Smooth muscle cell (in vitro differentiated cells): Measurements from ENCODE around the gene KATNA1. TPM values are rescaled to one million over a fixed set of nuclear protein-coding genes. Genes with fewer than 3 reads are reported as not detected.

Experiments used
- DNase-seq: peaks from one replicate; lab custom pipeline; 2025; ENCODE audit not compliant: unreplicated experiment; lab: John Stamatoyannopoulos, UW
- H2AFZ ChIP-seq: fragments of 200-600 bp; sonication (generic); 2 replicates; pipeline ENCODE4 v1.6.0; 2016; ENCODE audit warnings: antibody characterized with exemption, low read depth, mild to moderate bottlenecking
- H3F3A ChIP-seq: fragments of 200-600 bp; sonication (generic); 2 replicates; pipeline ENCODE4 v1.6.0; 2017; ENCODE audit warnings: antibody characterized with exemption, low read depth
- H3K27ac ChIP-seq: fragments of 200-600 bp; sonication (generic); 2 replicates; pipeline ENCODE4 v1.5.1; 2016; ENCODE audit warnings: low read depth, mild to moderate bottlenecking
- H3K27me3 ChIP-seq: fragments of 200-600 bp; sonication (generic); 2 replicates; pipeline ENCODE4 v1.6.1; 2016; ENCODE audit warnings: low read depth, mild to moderate bottlenecking
- H3K36me3 ChIP-seq: fragments of 200-600 bp; sonication (generic); 2 replicates; pipeline ENCODE4 v1.5.1; 2016; ENCODE audit warnings: low read depth
- H3K4me1 ChIP-seq: fragments of 200-600 bp; sonication (generic); 2 replicates; pipeline ENCODE4 v1.5.1; 2016; ENCODE audit warnings: low read depth
- H3K4me2 ChIP-seq: fragments of 200-600 bp; sonication (generic); 2 replicates; pipeline ENCODE4 v1.6.0; 2016; ENCODE audit warnings: mild to moderate bottlenecking
- H3K4me3 ChIP-seq: fragments of 200-600 bp; sonication (generic); 2 replicates; pipeline ENCODE4 v1.5.1; 2016; ENCODE audit warnings: mild to moderate bottlenecking
- H3K79me2 ChIP-seq: fragments of 200-600 bp; sonication (generic); 2 replicates; pipeline ENCODE4 v1.6.0; 2016; ENCODE audit warnings: low read depth, mild to moderate bottlenecking
- H3K9ac ChIP-seq: fragments of 200-600 bp; sonication (generic); 2 replicates; pipeline ENCODE4 v1.6.0; 2016; ENCODE audit warnings: low read depth
- H3K9me3 ChIP-seq: fragments of 200-600 bp; sonication (generic); replicated peaks from 2 replicates; pipeline ENCODE4 v1.5.1; 2016; ENCODE audit warnings: low read depth
- H4K20me1 ChIP-seq: fragments of 200-600 bp; sonication (generic); 2 replicates; pipeline ENCODE4 v1.6.0; 2016; ENCODE audit warnings: low read depth
- CTCF ChIP-seq: fragments of 200-600 bp; sonication (generic); IDR thresholded peaks from 2 replicates; pipeline ENCODE4 v1.5.1; 2017; ENCODE audit warnings: borderline replicate concordance, mild to moderate bottlenecking, antibody characterized with exemption; ENCODE audit not compliant: insufficient read depth, poor library complexity, severe bottlenecking
- WGBS: methylation state at CpG from one replicate; pipeline ENCODE4 v1.1.7; 2016; ENCODE audit warnings: low lambda C conversion rate; 5-methylcytosine and 5-hydroxymethylcytosine counted together
- polyA plus RNA-seq: library from polyadenylated mRNA; unstranded; fragments of >200 nt; fragmentation: Nextera tagmentation; extraction: Ambion mirVana; gene quantifications from 2 replicates; pipeline ENCODE4 v1.2.1, GENCODE V29; 2016
- total RNA-seq: library from RNA; depleted of rRNA; stranded (reverse); fragments of >200 nt; gene quantifications from 2 replicates; pipeline ENCODE4 v1.2.3, GENCODE V29; 2014

Gene KATNA1
- total and polyA plus RNA-seq, 2 experiments from 2014 or later: 17.8 to 24.6 TPM

GRCh38 chr6:149636124-149636523, 12.4 kb downstream of the KATNA1 start:
- Histone ChIP-seq H3K4me1 (no peaks in the 10 kb centered on the region), H3K4me3 (no peak overlapping the region), H4K20me1 (peaks cover 17% of the 10 kb centered on the region), H2AFZ (no peak overlapping the region), H3K79me2 (peaks cover 20% of the 10 kb centered on the region), H3K36me3 (no peaks in the 10 kb centered on the region), H3K9ac (no peak overlapping the region), H3F3A (no peaks in the 10 kb centered on the region), H3K4me2 (no peak overlapping the region), H3K27me3 (no peaks in the 10 kb centered on the region), H3K27ac (no peak overlapping the region), H3K9me3 (no peaks in the 10 kb centered on the region)
- DNase-seq: no peak
- TF ChIP-seq CTCF: no peak
- WGBS: 69% methylated on average over 2 of the region's 2 CpGs

- Histone ChIP-seq H3K27me3 (no peaks in the 10 kb centered on the region), H3K27ac (no peak overlapping the region), H4K20me1 (peaks cover 3% of the 10 kb centered on the region), H3K36me3 (no peaks in the 10 kb centered on the region), H2AFZ (no peak overlapping the region), H3K4me2 (no peak overlapping the region), H3F3A (no peaks in the 10 kb centered on the region), H3K4me3 (no peak overlapping the region), H3K9me3 (no peaks in the 10 kb centered on the region), H3K9ac (no peak overlapping the region), H3K4me1 (no peaks in the 10 kb centered on the region), H3K79me2 (peaks cover 13% of the 10 kb centered on the region)
- no peak for TF ChIP-seq CTCF
- WGBS: 86% methylated on average over 1 of the region's 1 CpG
- no peak for DNase-seq
Observed at GRCh38 chr6:149634315-149634714, 14.2 kb downstream of the KATNA1 start.

GRCh38 chr6:149628875-149629510, 19.5 kb downstream of the KATNA1 start:
- 95% methylated on average over 4 of the region's 4 CpGs for WGBS
- H3K36me3 ChIP-seq: peaks cover under 1% of the 10 kb centered on the region
- H2AFZ ChIP-seq: no peak overlapping the region
- H3K79me2 ChIP-seq: no peaks in the 10 kb centered on the region
- H3K4me3 ChIP-seq: no peak overlapping the region
- H4K20me1 ChIP-seq: no peaks in the 10 kb centered on the region
- no peak overlapping the region for H3K27ac ChIP-seq
- no peak for TF ChIP-seq CTCF
- no peaks in the 10 kb centered on the region for H3K9me3 ChIP-seq
- DNase-seq: no peak
- H3K9ac ChIP-seq: no peak overlapping the region
- H3K4me1 ChIP-seq: no peaks in the 10 kb centered on the region
- H3F3A ChIP-seq: no peaks in the 10 kb centered on the region
- H3K4me2 ChIP-seq: no peak overlapping the region
- H3K27me3 ChIP-seq: no peaks in the 10 kb centered on the region

GRCh38 chr6:149627672-149628071, 20.8 kb downstream of the KATNA1 start:
- no peak for DNase-seq
- Histone ChIP-seq H3K9me3 (no peaks in the 10 kb centered on the region), H3K4me1 (no peaks in the 10 kb centered on the region), H3K4me3 (no peak overlapping the region), H4K20me1 (no peaks in the 10 kb centered on the region), H3F3A (no peaks in the 10 kb centered on the region), H3K27me3 (no peaks in the 10 kb centered on the region), H3K4me2 (no peak overlapping the region), H3K79me2 (no peaks in the 10 kb centered on the region), H3K27ac (no peak overlapping the region), H3K9ac (no peak overlapping the region), H3K36me3 (peaks cover 4% of the 10 kb centered on the region), H2AFZ (no peak overlapping the region)
- no peak for TF ChIP-seq CTCF
